Measurements from ENCODE around the gene C5. TPM values are rescaled to one million over a fixed set of nuclear protein-coding genes. Genes with fewer than 3 reads are reported as not detected.

Gene C5
- total RNA-seq, 1 experiment from 2014 or later, result 0.57 TPM

GRCh38 chr9:120916991-120917880, 132.8 kb downstream of the C5 start:
- ChIA-PET CTCF (interaction anchor here (0.6 to 1.8 kb wide), 12 partner anchors 9 to 161 kb away, joined by 3 to 12 read pairs (median 3); no protein-coding TSS in a partner anchor), POLR2A (interaction anchor here (0.6 to 0.9 kb wide), 3 partner anchors 17 to 124 kb away, joined by 3 read pairs; partner anchors contain the start of gene FBXW2)
- Mint-ChIP-seq H3K4me3 (no peak overlapping the region), H3K9me3 (peaks cover 11% of the 10 kb centered on the region), H3K36me3 (peaks cover 5% of the 10 kb centered on the region), H3K4me1 (peaks cover 41% of the 10 kb centered on the region), H3K27me3 (ENCODE audit: low read depth) (no peaks in the 10 kb centered on the region; the same call in 1 of the 2 replicates), H3K27ac (no peak overlapping the region)
- DNase-seq (ENCODE audit: low spot score), result no peak
- TF ChIP-seq TCF7 (CRISPR knock-in tag; IDR thresholded peaks at IDR 0.05; ENCODE audit: low read depth) (no peak), ZNF317 (CRISPR knock-in tag; IDR thresholded peaks at IDR 0.05; ENCODE audit: borderline replicate concordance, low read depth) (no peak), NR1H2 (CRISPR knock-in tag; IDR thresholded peaks at IDR 0.05) (no peak), RORB (CRISPR knock-in tag; IDR thresholded peaks at IDR 0.05) (no peak)
- TF ChIP-seq, protein P1, sequence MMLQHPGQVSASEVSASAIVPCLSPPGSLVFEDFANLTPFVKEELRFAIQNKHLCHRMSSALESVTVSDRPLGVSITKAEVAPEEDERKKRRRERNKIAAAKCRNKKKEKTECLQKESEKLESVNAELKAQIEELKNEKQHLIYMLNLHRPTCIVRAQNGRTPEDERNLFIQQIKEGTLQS (CRISPR knock-in tag; conservative IDR thresholded peaks at IDR 0.05), result no peak
- TF ChIP-seq, protein P2, sequence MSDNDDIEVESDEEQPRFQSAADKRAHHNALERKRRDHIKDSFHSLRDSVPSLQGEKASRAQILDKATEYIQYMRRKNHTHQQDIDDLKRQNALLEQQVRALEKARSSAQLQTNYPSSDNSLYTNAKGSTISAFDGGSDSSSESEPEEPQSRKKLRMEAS (CRISPR knock-in tag; IDR thresholded peaks at IDR 0.05), result no peak
- TF ChIP-seq, protein P3, sequence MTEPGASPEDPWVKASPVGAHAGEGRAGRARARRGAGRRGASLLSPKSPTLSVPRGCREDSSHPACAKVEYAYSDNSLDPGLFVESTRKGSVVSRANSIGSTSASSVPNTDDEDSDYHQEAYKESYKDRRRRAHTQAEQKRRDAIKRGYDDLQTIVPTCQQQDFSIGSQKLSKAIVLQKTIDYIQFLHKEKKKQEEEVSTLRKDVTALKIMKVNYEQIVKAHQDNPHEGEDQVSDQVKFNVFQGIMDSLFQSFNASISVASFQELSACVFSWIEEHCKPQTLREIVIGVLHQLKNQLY (CRISPR knock-in tag; IDR thresholded peaks at IDR 0.05), result no peak
- no peak for ATAC-seq

- H3K4me1 Mint-ChIP-seq, result peaks cover 43% of the 10 kb centered on the region
- H3K27ac Mint-ChIP-seq, result no peak overlapping the region
- DNase-seq (ENCODE audit: low spot score) (no peak), ATAC-seq (peak; percentile 20; the same call in 1 of the 2 replicates)
- H3K36me3 Mint-ChIP-seq, result peaks cover 5% of the 10 kb centered on the region
- ChIA-PET POLR2A (interaction anchor here (0.6 to 0.9 kb wide), 3 partner anchors 18 to 123 kb away, joined by 3 read pairs; partner anchors contain the start of gene FBXW2), CTCF (interaction anchor here (0.6 to 1.8 kb wide), 13 partner anchors 9 to 161 kb away, joined by 3 to 12 read pairs (median 3); no protein-coding TSS in a partner anchor)
- no peak for TF ChIP-seq SMAD4 (CRISPR knock-in tag; IDR thresholded peaks at IDR 0.05)
- no peak for TF ChIP-seq ZBTB43 (CRISPR knock-in tag; IDR thresholded peaks at IDR 0.05)
- no peak for TF ChIP-seq ATF6 (CRISPR knock-in tag; IDR thresholded peaks at IDR 0.05)
- TF ChIP-seq ZNF396 (CRISPR knock-in tag; IDR thresholded peaks at IDR 0.05; ENCODE audit: borderline replicate concordance), result no peak
- no peak for TF ChIP-seq ZBTB21 (CRISPR knock-in tag; IDR thresholded peaks at IDR 0.05; ENCODE audit: borderline replicate concordance)
- TF ChIP-seq NR2C2 (CRISPR knock-in tag; IDR thresholded peaks at IDR 0.05), result no peak
- no peak for TF ChIP-seq IRF2 (CRISPR knock-in tag; IDR thresholded peaks at IDR 0.05; ENCODE audit: borderline replicate concordance, low read depth)
- TF ChIP-seq, protein P4, sequence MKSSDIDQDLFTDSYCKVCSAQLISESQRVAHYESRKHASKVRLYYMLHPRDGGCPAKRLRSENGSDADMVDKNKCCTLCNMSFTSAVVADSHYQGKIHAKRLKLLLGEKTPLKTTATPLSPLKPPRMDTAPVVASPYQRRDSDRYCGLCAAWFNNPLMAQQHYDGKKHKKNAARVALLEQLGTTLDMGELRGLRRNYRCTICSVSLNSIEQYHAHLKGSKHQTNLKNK (CRISPR knock-in tag; IDR thresholded peaks at IDR 0.05), result no peak
- no peak for TF ChIP-seq NR3C1 (CRISPR knock-in tag; conservative IDR thresholded peaks at IDR 0.05; ENCODE audit: low read depth)
- TF ChIP-seq SOX15 (CRISPR knock-in tag; IDR thresholded peaks at IDR 0.05), result no peak
- no peak for TF ChIP-seq ZNF232 (CRISPR knock-in tag; IDR thresholded peaks at IDR 0.05)
- TF ChIP-seq ZNF219 (CRISPR knock-in tag; IDR thresholded peaks at IDR 0.05; ENCODE audit: borderline replicate concordance), result no peak
- TF ChIP-seq ZNF671 (CRISPR knock-in tag; IDR thresholded peaks at IDR 0.05), result no peak
- TF ChIP-seq, protein P1 (CRISPR knock-in tag; conservative IDR thresholded peaks at IDR 0.05), result no peak
- TF ChIP-seq NR1H2 (CRISPR knock-in tag; IDR thresholded peaks at IDR 0.05), result no peak
- TF ChIP-seq ESRRA (CRISPR knock-in tag; IDR thresholded peaks at IDR 0.05; ENCODE audit: borderline replicate concordance), result no peak
- no peak for TF ChIP-seq GTF2I (CRISPR knock-in tag; conservative IDR thresholded peaks at IDR 0.05)
- no peak for TF ChIP-seq NFYB (CRISPR knock-in tag; conservative IDR thresholded peaks at IDR 0.05; ENCODE audit: low read depth)
- H3K27me3 Mint-ChIP-seq (ENCODE audit: low read depth), result no peaks in the 10 kb centered on the region; the same call in 1 of the 2 replicates
- no peak overlapping the region for H3K4me3 Mint-ChIP-seq
- H3K9me3 Mint-ChIP-seq, result peaks cover 11% of the 10 kb centered on the region
Measured at GRCh38 chr9:120916588-120916987, 133.5 kb downstream of the C5 start.

Measured in WTC11 (cell line).